ENCODE data around the gene PHLDB2.

Gene PHLDB2

GRCh38 chr3:111823341-111823855 is 35.7 kb upstream of the PHLDB2 start:
- Histone ChIP-seq H3K9me3 (ENCODE audit: control insufficient read depth, insufficient read depth, low read depth, low read length) (peaks cover 11% of the 10 kb centered on the region; the same call in 1 of the 2 replicates), H3K9ac (ENCODE audit: low read length) (no peak overlapping the region), H3K36me3 (ENCODE audit: control insufficient read depth, insufficient read depth, low read length) (no peaks in the 10 kb centered on the region), H3K27me3 (ENCODE audit: control insufficient read depth, insufficient read depth, low read length) (no peaks in the 10 kb centered on the region), H3K27ac (ENCODE audit: low read depth, low read length) (no peak overlapping the region), H3K4me1 (ENCODE audit: control insufficient read depth, insufficient read depth, low read length) (no peaks in the 10 kb centered on the region), H3K4me3 (ENCODE audit: low read depth, low read length) (no peak overlapping the region)

GRCh38 chr3:111824351-111824750 is 34.7 kb upstream of the PHLDB2 start:
- no peaks in the 10 kb centered on the region for H3K36me3 ChIP-seq (ENCODE audit: control insufficient read depth, insufficient read depth, low read length)
- H3K9me3 ChIP-seq (ENCODE audit: control insufficient read depth, insufficient read depth, low read depth, low read length) = peaks cover 11% of the 10 kb centered on the region; the same call in 1 of the 2 replicates
- H3K27ac ChIP-seq (ENCODE audit: low read depth, low read length) = no peak overlapping the region
- no peaks in the 10 kb centered on the region for H3K4me1 ChIP-seq (ENCODE audit: control insufficient read depth, insufficient read depth, low read length)
- H3K27me3 ChIP-seq (ENCODE audit: control insufficient read depth, insufficient read depth, low read length) = no peaks in the 10 kb centered on the region
- no peak overlapping the region for H3K4me3 ChIP-seq (ENCODE audit: low read depth, low read length)
- no peak overlapping the region for H3K9ac ChIP-seq (ENCODE audit: low read length)

- Histone ChIP-seq H3K4me1 (ENCODE audit: control insufficient read depth, insufficient read depth, low read length) (no peaks in the 10 kb centered on the region), H3K4me3 (ENCODE audit: low read depth, low read length) (no peak overlapping the region), H3K9ac (ENCODE audit: low read length) (no peak overlapping the region), H3K9me3 (ENCODE audit: control insufficient read depth, insufficient read depth, low read depth, low read length) (no peaks in the 10 kb centered on the region), H3K27ac (ENCODE audit: low read depth, low read length) (no peak overlapping the region), H3K27me3 (ENCODE audit: control insufficient read depth, insufficient read depth, low read length) (no peaks in the 10 kb centered on the region), H3K36me3 (ENCODE audit: control insufficient read depth, insufficient read depth, low read length) (no peaks in the 10 kb centered on the region)
Observed at GRCh38 chr3:111827871-111828270, 31.2 kb upstream of the PHLDB2 start.

- no peak overlapping the region for H3K4me3 ChIP-seq (ENCODE audit: low read depth, low read length)
- H3K27ac ChIP-seq (ENCODE audit: low read depth, low read length) = no peak overlapping the region
- H3K36me3 ChIP-seq (ENCODE audit: control insufficient read depth, insufficient read depth, low read length) = no peaks in the 10 kb centered on the region
- H3K4me1 ChIP-seq (ENCODE audit: control insufficient read depth, insufficient read depth, low read length) = no peaks in the 10 kb centered on the region
- H3K9me3 ChIP-seq (ENCODE audit: control insufficient read depth, insufficient read depth, low read depth, low read length) = no peaks in the 10 kb centered on the region
- H3K9ac ChIP-seq (ENCODE audit: low read length) = no peak overlapping the region
- H3K27me3 ChIP-seq (ENCODE audit: control insufficient read depth, insufficient read depth, low read length) = no peaks in the 10 kb centered on the region
Observed at GRCh38 chr3:111828530-111828929, 30.5 kb upstream of the PHLDB2 start.

GRCh38 chr3:111829023-111829422 is 30.0 kb upstream of the PHLDB2 start:
- Histone ChIP-seq H3K9ac (ENCODE audit: low read length) (no peak overlapping the region), H3K27me3 (ENCODE audit: control insufficient read depth, insufficient read depth, low read length) (no peaks in the 10 kb centered on the region), H3K4me3 (ENCODE audit: low read depth, low read length) (no peak overlapping the region), H3K36me3 (ENCODE audit: control insufficient read depth, insufficient read depth, low read length) (no peaks in the 10 kb centered on the region), H3K27ac (ENCODE audit: low read depth, low read length) (no peak overlapping the region), H3K9me3 (ENCODE audit: control insufficient read depth, insufficient read depth, low read depth, low read length) (no peaks in the 10 kb centered on the region), H3K4me1 (ENCODE audit: control insufficient read depth, insufficient read depth, low read length) (no peaks in the 10 kb centered on the region)

GRCh38 chr3:111831840-111832239 is 27.2 kb upstream of the PHLDB2 start:
- Histone ChIP-seq H3K27me3 (ENCODE audit: control insufficient read depth, insufficient read depth, low read length) (peaks cover 3% of the 10 kb centered on the region; the same call in 1 of the 2 replicates), H3K9ac (ENCODE audit: low read length) (no peak overlapping the region), H3K4me1 (ENCODE audit: control insufficient read depth, insufficient read depth, low read length) (no peaks in the 10 kb centered on the region), H3K4me3 (ENCODE audit: low read depth, low read length) (no peak overlapping the region), H3K36me3 (ENCODE audit: control insufficient read depth, insufficient read depth, low read length) (no peaks in the 10 kb centered on the region), H3K27ac (ENCODE audit: low read depth, low read length) (no peak overlapping the region), H3K9me3 (ENCODE audit: control insufficient read depth, insufficient read depth, low read depth, low read length) (no peaks in the 10 kb centered on the region)

- H3K4me1 ChIP-seq (ENCODE audit: control insufficient read depth, insufficient read depth, low read length) = no peaks in the 10 kb centered on the region
- H3K4me3 ChIP-seq (ENCODE audit: low read depth, low read length) = no peak overlapping the region
- H3K36me3 ChIP-seq (ENCODE audit: control insufficient read depth, insufficient read depth, low read length) = no peaks in the 10 kb centered on the region
- no peak overlapping the region for H3K27ac ChIP-seq (ENCODE audit: low read depth, low read length)
- peaks cover 3% of the 10 kb centered on the region; the same call in 1 of the 2 replicates for H3K27me3 ChIP-seq (ENCODE audit: control insufficient read depth, insufficient read depth, low read length)
- H3K9ac ChIP-seq (ENCODE audit: low read length) = no peak overlapping the region
- no peaks in the 10 kb centered on the region for H3K9me3 ChIP-seq (ENCODE audit: control insufficient read depth, insufficient read depth, low read depth, low read length)
Observed at GRCh38 chr3:111837112-111837511, 22.0 kb upstream of the PHLDB2 start.

GRCh38 chr3:111838133-111838532 is 20.9 kb upstream of the PHLDB2 start:
- H3K4me1 ChIP-seq (ENCODE audit: control insufficient read depth, insufficient read depth, low read length) = no peaks in the 10 kb centered on the region
- H3K4me3 ChIP-seq (ENCODE audit: low read depth, low read length) = no peak overlapping the region
- peaks cover 3% of the 10 kb centered on the region; the same call in 1 of the 2 replicates for H3K27me3 ChIP-seq (ENCODE audit: control insufficient read depth, insufficient read depth, low read length)
- H3K9me3 ChIP-seq (ENCODE audit: control insufficient read depth, insufficient read depth, low read depth, low read length) = no peaks in the 10 kb centered on the region
- no peaks in the 10 kb centered on the region for H3K36me3 ChIP-seq (ENCODE audit: control insufficient read depth, insufficient read depth, low read length)
- H3K27ac ChIP-seq (ENCODE audit: low read depth, low read length) = no peak overlapping the region
- no peak overlapping the region for H3K9ac ChIP-seq (ENCODE audit: low read length)

GRCh38 chr3:111846039-111846438 is 13.0 kb upstream of the PHLDB2 start:
- Histone ChIP-seq H3K27me3 (ENCODE audit: control insufficient read depth, insufficient read depth, low read length) (no peaks in the 10 kb centered on the region), H3K36me3 (ENCODE audit: control insufficient read depth, insufficient read depth, low read length) (no peaks in the 10 kb centered on the region), H3K27ac (ENCODE audit: low read depth, low read length) (no peak overlapping the region), H3K9ac (ENCODE audit: low read length) (no peak overlapping the region), H3K4me1 (ENCODE audit: control insufficient read depth, insufficient read depth, low read length) (peaks cover 14% of the 10 kb centered on the region; the same call in 1 of the 2 replicates), H3K4me3 (ENCODE audit: low read depth, low read length) (no peak overlapping the region), H3K9me3 (ENCODE audit: control insufficient read depth, insufficient read depth, low read depth, low read length) (peaks cover 3% of the 10 kb centered on the region; the same call in 1 of the 2 replicates)

- Histone ChIP-seq H3K9ac (ENCODE audit: low read length) (no peak overlapping the region), H3K4me1 (ENCODE audit: control insufficient read depth, insufficient read depth, low read length) (peaks cover 14% of the 10 kb centered on the region; the same call in 1 of the 2 replicates), H3K36me3 (ENCODE audit: control insufficient read depth, insufficient read depth, low read length) (no peaks in the 10 kb centered on the region), H3K4me3 (ENCODE audit: low read depth, low read length) (no peak overlapping the region), H3K27me3 (ENCODE audit: control insufficient read depth, insufficient read depth, low read length) (no peaks in the 10 kb centered on the region), H3K9me3 (ENCODE audit: control insufficient read depth, insufficient read depth, low read depth, low read length) (peaks cover 3% of the 10 kb centered on the region; the same call in 1 of the 2 replicates), H3K27ac (ENCODE audit: low read depth, low read length) (no peak overlapping the region)
Observed at GRCh38 chr3:111846717-111847116, 12.3 kb upstream of the PHLDB2 start.

- Histone ChIP-seq H3K4me1 (ENCODE audit: control insufficient read depth, insufficient read depth, low read length) (peaks cover 17% of the 10 kb centered on the region; the same call in 1 of the 2 replicates), H3K27ac (ENCODE audit: low read depth, low read length) (no peak overlapping the region)
Observed at GRCh38 chr3:111848283-111848682, 10.8 kb upstream of the PHLDB2 start.

More at GRCh38 chr3:111848283-111848682, 10.8 kb upstream of the PHLDB2 start:
- H3K36me3 ChIP-seq (ENCODE audit: control insufficient read depth, insufficient read depth, low read length) = no peaks in the 10 kb centered on the region
- no peak overlapping the region for H3K9ac ChIP-seq (ENCODE audit: low read length)
- no peak overlapping the region for H3K4me3 ChIP-seq (ENCODE audit: low read depth, low read length)
- H3K9me3 ChIP-seq (ENCODE audit: control insufficient read depth, insufficient read depth, low read depth, low read length) = peaks cover 3% of the 10 kb centered on the region; the same call in 1 of the 2 replicates
- no peaks in the 10 kb centered on the region for H3K27me3 ChIP-seq (ENCODE audit: control insufficient read depth, insufficient read depth, low read length)

Data from HUES6 (cell line).